GM12874 (cell line): ENCODE data around the gene FSIP1.

Experiments used
- TF ChIP-seq, protein P1 (sequence below): IDR thresholded peaks from 2 replicates; pipeline ENCODE4 v1.5.1; 2011; ENCODE audit warnings: low read depth, mild to moderate bottlenecking, control low read depth, low read length, moderate library complexity; ENCODE audit not compliant: insufficient read depth

FSIP1 gene

DNA sequence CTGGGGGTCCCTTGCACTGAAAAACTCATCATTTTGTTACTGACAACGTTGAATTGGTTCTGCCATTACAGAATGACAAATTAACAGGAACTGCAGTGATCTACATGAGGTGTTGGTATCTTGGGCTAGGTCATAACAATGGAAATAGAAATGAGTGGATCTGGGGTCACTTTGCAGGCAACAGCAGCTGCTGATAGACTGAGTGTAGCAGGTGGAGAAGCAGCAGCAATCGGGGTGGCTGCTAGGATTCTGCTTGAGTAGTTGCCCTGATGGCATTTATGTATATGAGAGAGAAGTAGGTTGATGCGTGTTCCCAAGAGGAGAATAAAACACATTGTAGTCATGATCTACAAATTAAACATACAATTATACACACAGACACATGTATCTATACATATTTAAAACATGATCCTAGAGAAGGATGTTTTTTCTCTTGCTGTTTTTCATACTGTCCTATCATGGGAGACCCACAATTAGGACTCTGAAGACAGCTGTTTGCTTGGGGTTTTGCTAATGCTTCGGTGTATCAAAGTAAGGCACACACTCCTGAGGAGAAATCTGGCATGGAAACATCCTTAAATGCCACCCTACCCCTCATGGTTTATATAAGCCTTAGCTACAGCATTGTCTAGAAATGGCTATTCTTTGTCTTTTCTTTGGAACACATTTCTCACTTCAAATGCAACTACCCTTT lies 217.5 kb downstream of the FSIP1 start:
- TF ChIP-seq, protein P1, sequence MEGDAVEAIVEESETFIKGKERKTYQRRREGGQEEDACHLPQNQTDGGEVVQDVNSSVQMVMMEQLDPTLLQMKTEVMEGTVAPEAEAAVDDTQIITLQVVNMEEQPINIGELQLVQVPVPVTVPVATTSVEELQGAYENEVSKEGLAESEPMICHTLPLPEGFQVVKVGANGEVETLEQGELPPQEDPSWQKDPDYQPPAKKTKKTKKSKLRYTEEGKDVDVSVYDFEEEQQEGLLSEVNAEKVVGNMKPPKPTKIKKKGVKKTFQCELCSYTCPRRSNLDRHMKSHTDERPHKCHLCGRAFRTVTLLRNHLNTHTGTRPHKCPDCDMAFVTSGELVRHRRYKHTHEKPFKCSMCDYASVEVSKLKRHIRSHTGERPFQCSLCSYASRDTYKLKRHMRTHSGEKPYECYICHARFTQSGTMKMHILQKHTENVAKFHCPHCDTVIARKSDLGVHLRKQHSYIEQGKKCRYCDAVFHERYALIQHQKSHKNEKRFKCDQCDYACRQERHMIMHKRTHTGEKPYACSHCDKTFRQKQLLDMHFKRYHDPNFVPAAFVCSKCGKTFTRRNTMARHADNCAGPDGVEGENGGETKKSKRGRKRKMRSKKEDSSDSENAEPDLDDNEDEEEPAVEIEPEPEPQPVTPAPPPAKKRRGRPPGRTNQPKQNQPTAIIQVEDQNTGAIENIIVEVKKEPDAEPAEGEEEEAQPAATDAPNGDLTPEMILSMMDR, result no peak

DNA sequence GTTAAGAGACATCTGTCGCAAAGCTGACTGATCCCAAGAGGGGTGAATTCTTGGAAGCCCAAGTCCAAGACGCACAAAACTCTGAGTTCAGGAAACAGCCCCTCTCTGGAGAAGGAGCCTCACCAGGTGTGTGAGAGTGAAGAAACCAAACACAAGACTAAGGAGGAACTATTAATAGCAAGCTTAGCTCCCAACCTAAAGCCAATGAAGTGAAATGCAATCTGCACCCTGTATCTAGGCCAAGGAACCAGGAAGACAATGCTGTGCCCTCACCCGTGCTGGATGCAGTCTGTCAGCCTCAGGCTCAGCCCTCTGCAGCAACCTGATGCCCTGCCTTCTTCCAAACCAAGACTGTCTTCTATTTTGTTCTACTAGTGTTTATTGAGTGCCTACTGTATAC lies 224.2 kb downstream of the FSIP1 start:
- TF ChIP-seq, protein P1, result no peak

DNA sequence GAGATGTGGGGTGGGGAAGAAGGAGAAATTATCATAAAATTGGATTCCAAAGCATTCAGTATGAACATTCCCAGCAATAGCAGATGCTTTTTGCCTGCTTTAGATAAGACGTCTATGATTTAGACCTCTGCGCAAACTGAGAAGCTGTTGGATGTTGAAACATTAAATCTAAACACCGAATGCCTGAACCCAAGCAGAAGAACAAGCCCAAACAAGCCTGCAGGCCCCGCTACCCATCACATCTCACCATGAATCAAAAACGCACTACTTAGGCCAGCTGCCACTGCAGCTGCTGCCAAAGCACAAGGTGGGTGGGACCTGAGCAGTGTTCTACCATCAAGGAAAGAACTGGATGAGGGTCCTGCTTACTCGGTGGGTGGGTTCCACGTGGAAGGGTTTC lies 226.2 kb downstream of the FSIP1 start:
- TF ChIP-seq, protein P1, result no peak

DNA sequence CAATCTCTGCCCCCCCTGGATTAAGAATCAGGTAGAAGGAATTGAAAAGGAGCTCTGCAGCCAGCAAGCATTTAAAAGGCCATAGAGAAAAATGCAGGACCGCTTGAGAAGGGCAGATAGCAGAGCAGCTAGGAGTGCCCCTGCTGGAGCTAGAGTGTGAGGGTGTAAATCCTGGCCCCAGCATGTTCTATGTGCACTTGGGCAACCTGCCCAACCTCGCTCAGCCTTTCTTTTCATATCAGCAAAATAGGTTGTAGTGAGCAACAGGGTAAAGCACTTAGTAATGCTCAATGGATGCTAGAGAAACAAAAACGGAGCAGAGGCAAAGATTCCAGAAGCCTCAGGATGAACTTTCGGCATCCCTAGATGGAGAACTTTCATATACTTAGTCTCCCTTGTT lies 226.8 kb downstream of the FSIP1 start:
- TF ChIP-seq, protein P1, result no peak

DNA sequence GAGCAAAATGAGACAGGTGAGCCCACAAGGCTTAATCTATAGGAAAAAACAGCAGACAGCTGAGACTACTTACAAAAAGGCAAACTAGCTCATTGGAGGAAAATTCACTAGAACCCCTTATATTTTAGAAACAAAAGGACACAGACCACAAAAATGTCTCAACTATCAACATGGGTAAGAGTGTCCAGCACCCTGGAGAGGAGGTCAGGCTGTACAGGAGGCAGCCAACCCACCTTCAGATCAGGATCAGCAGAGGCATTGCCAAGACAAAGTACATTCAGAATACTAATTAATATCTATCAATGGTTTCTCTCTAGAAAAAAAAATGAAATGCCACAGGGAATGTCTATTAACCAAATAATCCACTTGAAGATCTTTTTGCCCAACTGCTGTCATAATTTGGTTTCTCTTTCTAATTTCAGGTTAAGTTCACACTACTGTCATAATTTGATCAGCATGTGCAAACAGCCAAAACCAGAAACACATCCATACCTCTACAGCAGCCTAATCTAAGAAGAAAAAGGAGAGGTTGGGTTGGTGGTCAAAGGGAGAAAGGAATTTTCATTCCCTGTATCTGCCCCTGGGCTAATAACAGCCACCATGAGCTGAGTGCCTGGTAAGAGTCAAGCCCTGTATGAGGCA lies 227.8 kb downstream of the FSIP1 start:
- TF ChIP-seq, protein P1, result no peak

DNA sequence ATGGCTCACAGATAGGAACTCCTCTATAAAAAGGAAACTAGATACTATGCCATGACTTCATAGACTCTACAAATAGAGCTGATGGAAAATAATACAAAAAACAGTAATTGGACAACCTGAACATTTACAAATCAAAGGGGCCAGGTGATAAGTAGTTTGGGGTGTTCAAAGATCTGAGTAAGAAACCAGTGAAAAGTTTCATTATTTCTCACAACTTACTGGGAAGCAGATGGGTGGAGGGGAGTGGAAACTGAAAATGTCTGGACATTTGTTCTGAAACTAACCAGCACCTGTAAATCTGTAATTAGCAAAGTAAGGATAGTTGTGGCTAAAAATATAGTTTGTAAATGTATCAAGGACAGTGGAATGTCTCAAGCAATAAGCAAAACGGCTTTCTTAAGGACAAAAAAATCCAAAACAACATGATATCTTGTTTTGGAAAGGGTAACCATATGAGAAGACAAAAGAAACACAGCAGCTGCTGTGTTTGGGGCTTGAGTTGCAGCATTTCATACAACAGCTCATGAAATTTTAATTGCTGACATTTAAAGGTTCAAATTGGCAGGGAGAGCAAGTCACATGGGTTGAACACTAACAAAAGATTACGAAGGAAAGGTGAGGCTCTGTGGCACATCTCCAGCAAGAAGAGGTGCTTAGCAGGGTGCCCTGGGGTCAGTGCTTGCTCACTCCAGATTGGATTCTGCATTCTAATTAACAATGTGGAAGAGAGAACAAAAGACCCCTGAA lies 228.5 kb downstream of the FSIP1 start:
- TF ChIP-seq, protein P1, result no peak

DNA sequence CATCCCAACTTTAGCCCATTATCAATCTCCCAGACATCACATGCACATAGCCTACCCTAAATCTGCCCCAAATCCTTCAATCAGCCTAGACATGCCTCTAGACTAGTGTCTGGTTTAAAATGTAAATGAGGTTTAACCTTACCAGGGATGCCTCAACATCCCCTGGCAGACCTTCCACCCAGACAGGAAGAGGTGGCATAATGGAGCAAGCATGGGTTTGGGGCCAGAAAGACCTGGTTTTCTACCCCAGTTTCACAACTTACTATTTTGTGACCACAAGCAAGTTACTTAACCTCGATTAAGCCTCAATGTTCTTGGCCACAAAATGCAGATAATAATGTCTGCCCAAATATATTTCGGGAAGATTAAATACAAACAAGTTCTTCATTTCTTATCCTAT lies 230.1 kb downstream of the FSIP1 start:
- TF ChIP-seq, protein P1, result no peak
